Fibroblast of skin of left quadriceps (primary cell): ENCODE measurements around the gene QDPR.
A peak's percentile ranks its signal among the peaks of the same experiment; 100 is the strongest.

Source experiments
- DNase-seq, 2 experiments: peaks; one replicate each; pipeline ENCODE4 v3.0.0-alpha.2; 2013; ENCODE audit warnings: low read depth in 2 of 2

QDPR gene

GRCh38 chr4:17492058-17492741 is 19.7 kb downstream of the QDPR start:
- peak in 1 of 2 experiments; percentile 29 for DNase-seq

- DNase-seq = no peak
These were observed 20.7 kb downstream of the QDPR start for GRCh38 chr4:17491196-17491595.

- no peak for DNase-seq
These were observed 21.3 kb downstream of the QDPR start for GRCh38 chr4:17490575-17491059.

GRCh38 chr4:17489721-17490120 is 22.2 kb downstream of the QDPR start:
- no peak for DNase-seq

DNA sequence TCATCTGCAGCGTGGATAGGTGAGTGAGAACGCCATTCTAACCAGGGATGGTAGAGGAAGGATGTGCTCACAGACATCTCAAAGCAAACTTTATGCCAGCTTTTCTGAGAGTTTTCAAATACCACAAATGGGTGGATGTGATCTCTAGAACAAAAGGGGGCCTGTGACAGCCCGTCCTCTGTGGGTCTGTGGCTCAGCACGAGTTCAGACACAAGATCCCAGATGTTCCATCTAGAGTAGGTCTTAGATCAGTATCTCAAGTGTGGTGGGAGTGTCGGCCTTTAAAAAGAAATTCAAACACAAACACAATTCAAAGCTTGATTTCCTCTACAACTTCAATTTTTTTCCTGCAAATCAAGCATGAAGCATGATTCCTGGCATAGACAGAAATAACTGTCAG is 22.8 kb downstream of the QDPR start:
- no peak for DNase-seq

GRCh38 chr4:17482716-17483115 is 29.2 kb downstream of the QDPR start:
- DNase-seq = no peak

GRCh38 chr4:17480955-17481354 is 30.9 kb downstream of the QDPR start:
- no peak for DNase-seq

DNA sequence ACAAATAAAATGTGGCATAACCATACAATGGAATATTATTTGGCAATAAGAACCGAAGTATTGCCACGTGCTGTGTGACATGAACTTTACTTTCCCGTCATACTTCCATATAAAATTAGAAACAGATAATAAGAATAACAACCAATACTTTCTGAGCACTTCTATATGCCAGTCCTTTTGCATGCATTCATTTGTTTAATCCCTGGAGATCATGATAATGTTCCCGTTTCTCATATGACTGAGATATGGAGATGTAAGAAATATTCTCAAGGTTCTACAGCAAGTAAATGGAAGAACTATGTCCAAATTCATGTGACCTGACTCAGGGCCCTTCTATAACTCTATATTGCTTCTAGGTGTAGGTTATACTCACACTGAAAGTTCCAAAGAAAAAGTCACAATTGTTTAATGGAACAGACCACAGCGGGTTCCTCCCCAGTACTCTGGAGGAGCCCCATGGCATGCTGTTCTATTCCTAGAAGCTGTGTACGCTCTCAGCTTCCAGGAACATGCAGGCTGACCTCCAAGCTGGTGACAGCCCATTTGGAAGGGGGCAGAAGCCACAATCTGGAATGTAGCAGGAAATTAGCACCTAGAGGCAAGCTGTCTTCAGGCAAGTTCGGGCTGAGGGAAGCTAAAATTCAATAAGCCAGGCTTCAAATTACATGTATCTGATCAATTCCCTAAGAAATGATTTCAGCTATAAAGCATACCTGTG is 31.5 kb downstream of the QDPR start:
- no peak for DNase-seq

DNA sequence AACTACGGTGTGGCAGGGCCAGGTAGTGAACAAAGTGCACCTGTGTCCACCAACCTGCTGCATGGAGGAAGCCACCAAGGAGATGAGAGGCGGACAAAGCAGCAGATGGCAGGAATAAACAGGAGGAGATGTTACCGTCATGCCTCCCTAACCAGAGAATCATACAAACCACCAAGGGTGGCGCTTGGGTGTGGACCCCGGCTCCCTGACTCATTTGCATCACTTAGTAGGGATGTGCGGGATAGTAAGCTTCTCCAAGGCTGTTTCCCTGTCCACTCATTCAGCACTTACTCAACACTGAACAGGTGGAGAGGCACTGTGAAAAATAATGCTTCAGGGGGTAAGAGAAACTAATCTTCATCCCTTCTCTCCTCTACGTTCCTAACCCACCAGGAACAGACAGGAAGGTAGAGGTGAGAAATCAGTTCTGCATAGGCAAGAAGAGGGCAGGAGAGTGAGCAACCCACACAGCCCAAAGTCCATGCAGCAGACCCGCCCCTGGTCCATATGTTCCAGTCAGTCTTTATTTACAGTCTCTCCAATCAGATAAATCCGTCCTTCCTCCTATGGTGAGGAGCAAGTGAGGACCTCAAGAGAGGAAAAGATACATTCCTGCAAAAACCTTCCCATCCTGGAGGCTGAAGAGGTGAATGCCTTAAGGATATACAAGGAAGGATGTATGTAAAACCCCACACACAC is 34.0 kb downstream of the QDPR start:
- DNase-seq = no peak

- no peak for DNase-seq
These were observed 35.0 kb downstream of the QDPR start for GRCh38 chr4:17476853-17477252.

- DNase-seq = peak; percentile 15 to 26
These were observed 36.4 kb downstream of the QDPR start for GRCh38 chr4:17475481-17475880.

GRCh38 chr4:17469931-17470674 is 41.8 kb downstream of the QDPR start:
- DNase-seq = no peak

DNA sequence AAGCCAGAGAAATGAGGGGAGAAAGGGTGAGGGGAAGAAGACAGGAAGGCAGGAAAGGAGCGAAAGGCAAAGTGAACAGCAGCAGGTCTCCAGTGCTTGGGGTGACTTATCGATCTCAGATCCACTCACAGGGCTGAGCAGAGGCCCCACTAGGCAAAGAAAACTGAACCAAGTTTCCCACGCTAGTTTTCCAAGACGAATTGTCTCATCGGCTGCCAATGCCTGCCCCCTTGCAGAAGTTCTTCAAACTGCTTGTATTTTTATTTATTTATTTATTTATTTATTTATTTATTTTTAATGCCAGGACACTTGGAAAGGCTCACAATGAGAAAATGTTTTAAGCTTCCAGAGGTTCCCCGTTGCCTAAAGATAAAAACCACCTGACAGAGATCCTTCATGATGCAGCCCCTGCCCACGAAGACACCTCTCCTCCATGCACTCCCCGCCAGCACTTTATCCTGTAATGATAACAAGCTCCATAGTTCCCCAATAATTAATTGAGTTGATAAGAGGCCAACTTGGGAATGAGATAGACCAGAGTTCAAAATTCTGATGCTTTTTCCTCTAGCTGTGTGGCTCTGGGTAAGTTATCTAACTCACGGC is 43.2 kb downstream of the QDPR start:
- peak in 1 of 2 experiments; percentile 31 for DNase-seq

GRCh38 chr4:17463606-17464005 is 48.3 kb downstream of the QDPR start:
- no peak for DNase-seq

GRCh38 chr4:17450269-17450804 is 61.6 kb downstream of the QDPR start:
- DNase-seq = no peak

GRCh38 chr4:17448689-17449088 is 63.2 kb downstream of the QDPR start:
- peak; percentile 31 to 37 for DNase-seq

GRCh38 chr4:17447675-17448298 is 64.1 kb downstream of the QDPR start:
- DNase-seq = peak; percentile 48 to 57

GRCh38 chr4:17447056-17447455 is 64.8 kb downstream of the QDPR start:
- DNase-seq = peak in 1 of 2 experiments; percentile 15

GRCh38 chr4:17442477-17442876 is 69.4 kb downstream of the QDPR start:
- DNase-seq = peak in 1 of 2 experiments; percentile 16

GRCh38 chr4:17437396-17437795 is 74.5 kb downstream of the QDPR start:
- no peak for DNase-seq

DNA sequence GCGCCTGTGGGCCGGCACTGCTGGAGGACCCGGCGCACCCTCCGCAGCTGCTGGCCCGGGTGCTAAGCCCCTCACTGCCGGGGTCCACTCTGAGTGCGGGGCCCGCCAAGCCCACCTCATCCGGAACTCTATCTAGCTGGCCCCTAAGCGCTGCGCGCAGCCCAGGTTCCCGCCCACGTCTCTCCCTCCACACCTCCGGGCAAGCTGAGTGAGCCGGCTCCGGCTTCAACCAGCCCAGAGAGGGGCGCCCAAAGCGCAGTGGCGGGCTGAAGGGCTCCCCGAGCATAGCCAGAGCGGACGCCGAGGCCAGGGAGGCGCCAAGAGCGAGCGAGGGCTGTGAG is 75.2 kb downstream of the QDPR start:
- no peak for DNase-seq
